H1 (cell line): ENCODE data around the gene VAV2. TPM values are rescaled to one million over a fixed set of nuclear protein-coding genes. Genes with fewer than 3 reads are reported as not detected.

ENCODE experiments used
- CBX8 ChIP-seq: fragments of 300-800, 300-1000 bp; sonication (generic); IDR thresholded peaks from 2 replicates; pipeline ENCODE4 v1.7.1; 2016; ENCODE audit warnings: low read depth, low read length, borderline replicate concordance
- CEBPB ChIP-seq: IDR thresholded peaks from 2 replicates; pipeline ENCODE4 v1.6.1; 2012; ENCODE audit warnings: low read depth, low read length
- GTF2F1 ChIP-seq: IDR thresholded peaks from 2 replicates; pipeline ENCODE4 v1.6.1; 2012; ENCODE audit warnings: low read depth, low read length, improper control_type of control experiment, borderline replicate concordance
- RFX5 ChIP-seq: IDR thresholded peaks from 2 replicates; pipeline ENCODE4 v1.6.1; 2011; ENCODE audit warnings: low read depth, low read length, improper control_type of control experiment, borderline replicate concordance
- SAP30 ChIP-seq: fragments of 300-600 bp; sonication (generic); IDR thresholded peaks from 2 replicates; pipeline ENCODE4 v1.7.1; 2012; ENCODE audit warnings: low read length, moderate library complexity, mild to moderate bottlenecking, inconsistent platforms; ENCODE audit not compliant: insufficient read depth, insufficient replicate concordance
- polyA plus RNA-seq, 7 experiments: library from polyadenylated mRNA; depleted of rRNA in 3 of 7; stranded (reverse) in 5 of 7; unstranded in 2 of 7; fragments of >200 nt in 5 of 7; fragments of 200-250 nt in 2 of 7; gene quantifications; 1 replicate in 5 of 7; 2 replicates in 1 of 7; 4 replicates in 1 of 7; pipeline versions ENCODE4 v1.2.1 to v1.2.3, GENCODE V29; 2011 to 2013; ENCODE audit warnings: missing spikeins in 2 of 7, mixed read lengths in 2 of 7
- total RNA-seq: library from RNA; stranded (reverse); fragmentation: NEBNext Ultra II Directional; extraction: Animal tissue kit (Norgen Biotek cat#: 25700); gene quantifications from 2 replicates; pipeline ENCODE4 v1.2.1, GENCODE V29; 2021

Gene VAV2
- total and polyA plus RNA-seq, 2 of the 8 experiments (the other 6 are each of a cell fraction or from before 2014, with no cell fraction given), result 13.6 to 37.6 TPM

GRCh38 chr9:133884907-133885744 lies 107.0 kb downstream of the VAV2 start (continued):
- TF ChIP-seq SAP30 (no peak), CBX8 (no peak), CEBPB (no peak), RFX5 (no peak), GTF2F1 (no peak)
